Bronchial epithelial cell (primary cell): ENCODE results near the gene GNG7. TPM values are rescaled to one million over a fixed set of nuclear protein-coding genes. Genes with fewer than 3 reads are reported as not detected.

Experiments used
- DNase-seq: peaks from one replicate; pipeline ENCODE4 v3.0.0-alpha.2; 2010; ENCODE audit warnings: low read depth
- FAIRE-seq: peaks from 2 replicates; lab custom pipeline; 2011; peaks lifted over from hg19 to GRCh38; lab: Jason Lieb, UNC
- H3K27me3 ChIP-seq: 2 replicates; pipeline ENCODE4 v1.5.1; 2011; ENCODE audit warnings: low read length; ENCODE audit not compliant: control insufficient read depth, insufficient read depth
- H3K36me3 ChIP-seq: 2 replicates; pipeline ENCODE4 v1.5.1; 2011; ENCODE audit warnings: low read length; ENCODE audit not compliant: control insufficient read depth, insufficient read depth
- H3K4me3 ChIP-seq: 2 replicates; pipeline ENCODE4 v1.5.1; 2011; ENCODE audit warnings: mild to moderate bottlenecking, low read depth, low read length, control low read depth
- CTCF ChIP-seq: IDR thresholded peaks from 2 replicates; pipeline ENCODE4 v1.5.1; 2011; ENCODE audit warnings: mild to moderate bottlenecking, moderate library complexity, low read length, control low read depth, inconsistent platforms; ENCODE audit not compliant: insufficient read depth, severe bottlenecking
- total RNA-seq: library from RNA; depleted of rRNA; stranded (reverse); fragments of >200 nt; gene quantifications from 2 replicates; pipeline ENCODE4 v1.2.1, GENCODE V29; 2014

The GNG7 gene
- total RNA-seq, 1 donor from 2014 or later: under 0.01 TPM

GRCh38 chr19:2600914-2601870, 101.3 kb downstream of the GNG7 start:
- Histone ChIP-seq H3K27me3 (no peaks in the 10 kb centered on the region), H3K36me3 (no peaks in the 10 kb centered on the region), H3K4me3 (no peak overlapping the region)
- no peak for DNase-seq
- FAIRE-seq: peak; percentile 7
- no peak for TF ChIP-seq CTCF

- FAIRE-seq: no peak
These were observed 108.2 kb downstream of the GNG7 start for GRCh38 chr19:2594319-2594718.

GRCh38 chr19:2592824-2593223, 109.7 kb downstream of the GNG7 start:
- no peak for TF ChIP-seq CTCF
- no peak for FAIRE-seq
- DNase-seq: no peak
- Histone ChIP-seq H3K36me3 (no peaks in the 10 kb centered on the region), H3K4me3 (no peak overlapping the region), H3K27me3 (peaks cover 2% of the 10 kb centered on the region)

More at GRCh38 chr19:2594319-2594718, 108.2 kb downstream of the GNG7 start:
- Histone ChIP-seq H3K27me3 (peaks cover 2% of the 10 kb centered on the region), H3K36me3 (no peaks in the 10 kb centered on the region), H3K4me3 (no peak overlapping the region)
- TF ChIP-seq CTCF: no peak
- DNase-seq: no peak

GRCh38 chr19:2591537-2592291, 110.8 kb downstream of the GNG7 start:
- H3K27me3 ChIP-seq: peaks cover 2% of the 10 kb centered on the region
- no peaks in the 10 kb centered on the region for H3K36me3 ChIP-seq
- no peak overlapping the region for H3K4me3 ChIP-seq
- DNase-seq (no peak), FAIRE-seq (no peak)
- no peak for TF ChIP-seq CTCF

GRCh38 chr19:2590630-2591399, 111.7 kb downstream of the GNG7 start:
- DNase-seq (no peak), FAIRE-seq (no peak)
- no peak for TF ChIP-seq CTCF
- Histone ChIP-seq H3K27me3 (peaks cover 2% of the 10 kb centered on the region), H3K36me3 (no peaks in the 10 kb centered on the region), H3K4me3 (no peak overlapping the region)
